SK-N-SH (cell line): ENCODE results near the gene PNMA6E. TPM values are rescaled to one million over a fixed set of nuclear protein-coding genes. Genes with fewer than 3 reads are reported as not detected.

Source experiments
- CTCF ChIA-PET: fragments of 300-600, 350-600 bp; formaldehyde crosslinking; extraction: SDS; loops from one replicate; lab custom pipeline; 2021; lab: Yijun Ruan, JAX
- POLR2A ChIA-PET: fragments of 350-600 bp; sonication (Branson Sonifier 250); formaldehyde crosslinking; extraction: SDS; loops from one replicate; lab custom pipeline; 2020; ENCODE audit warnings: antibody characterized with exemption, inconsistent platforms; lab: Yijun Ruan, JAX
- DNase-seq: peaks from one replicate; pipeline ENCODE4 v3.0.0; 2012
- H2AFZ ChIP-seq: fragments of 200-600 bp; sonication (generic); 2 replicates; pipeline ENCODE4 v1.8.1; 2016; ENCODE audit warnings: antibody characterized with exemption, mild to moderate bottlenecking, low read depth
- H3F3A ChIP-seq: fragments of 200-600 bp; sonication (generic); replicated peaks from 2 replicates; pipeline ENCODE3; 2016; ENCODE audit warnings: antibody characterized with exemption, mild to moderate bottlenecking; ENCODE audit not compliant: insufficient read depth
- H3K27ac ChIP-seq, 2 experiments: fragments of 200-500 bp in 1 of 2; fragments of 200-600 bp in 1 of 2; sonication (Bioruptor generic) in 1 of 2; sonication (generic), shearing (Covaris generic) in 1 of 2; 2 replicates each; pipeline versions ENCODE4 v1.5.1 to v1.6.1; 2014 to 2016; ENCODE audit warnings: low read depth in 2 of 2, inconsistent platforms in 1 of 2, low read length in 1 of 2, mild to moderate bottlenecking in 1 of 2, mixed read lengths in 1 of 2
- H3K27me3 ChIP-seq: fragments of 200-600 bp; sonication (generic), shearing (Covaris generic); 2 replicates; pipeline ENCODE4 v1.6.1; 2016; ENCODE audit warnings: mixed run types; ENCODE audit not compliant: insufficient read depth
- H3K36me3 ChIP-seq, 2 experiments: fragments of 200-500 bp in 1 of 2; fragments of 200-600 bp in 1 of 2; sonication (Bioruptor generic) in 1 of 2; sonication (generic) in 1 of 2; replicated peaks in 1 of 2; 2 replicates each; pipeline versions ENCODE3 to v1.5.1; 2014 to 2016; ENCODE audit warnings: low read length in 1 of 2, mild to moderate bottlenecking in 1 of 2; ENCODE audit not compliant: insufficient read depth in 2 of 2, control insufficient read depth in 1 of 2
- H3K4me1 ChIP-seq, 2 experiments: fragments of 200-500 bp in 1 of 2; fragments of 200-600 bp in 1 of 2; sonication (Bioruptor generic) in 1 of 2; sonication (generic), shearing (Covaris generic) in 1 of 2; 2 replicates each; pipeline versions ENCODE4 v1.5.1 to v1.6.1; 2014 to 2016; ENCODE audit warnings: low read depth in 1 of 2, low read length in 1 of 2, mixed run types in 1 of 2; ENCODE audit not compliant: insufficient read depth in 2 of 2, control insufficient read depth in 1 of 2
- H3K4me2 ChIP-seq: fragments of 200-600 bp; sonication (generic), shearing (Covaris generic); 2 replicates; pipeline ENCODE4 v1.6.1; 2017; ENCODE audit warnings: mixed run types
- H3K4me3 ChIP-seq, 2 experiments: fragments of 200-500 bp in 1 of 2; fragments of 200-600 bp in 1 of 2; sonication (Bioruptor generic) in 1 of 2; sonication (generic), shearing (Covaris generic) in 1 of 2; 2 replicates each; pipeline versions ENCODE4 v1.5.1 to v1.8.1; 2014 to 2016; ENCODE audit warnings: low read depth in 2 of 2, inconsistent platforms in 1 of 2, low read length in 1 of 2, mild to moderate bottlenecking in 1 of 2, mixed read lengths in 1 of 2, moderate library complexity in 1 of 2
- H3K79me2 ChIP-seq: fragments of 200-600 bp; sonication (generic); 2 replicates; pipeline ENCODE4 v1.8.1; 2017; ENCODE audit warnings: mild to moderate bottlenecking; ENCODE audit not compliant: insufficient read depth
- H3K9ac ChIP-seq: fragments of 200-600 bp; sonication (generic); 2 replicates; pipeline ENCODE4 v1.6.1; 2017; ENCODE audit warnings: mixed run types
- H3K9me2 ChIP-seq: fragments of 200-600 bp; sonication (generic); 2 replicates; pipeline ENCODE4 v1.6.1; 2017; ENCODE audit warnings: mixed run types
- H3K9me3 ChIP-seq: fragments of 200-600 bp; sonication (generic); 2 replicates; pipeline ENCODE4 v1.6.1; 2017; ENCODE audit warnings: mixed run types, mild to moderate bottlenecking, moderate library complexity
- H4K20me1 ChIP-seq: fragments of 200-600 bp; sonication (generic); 2 replicates; pipeline ENCODE4 v1.6.1; 2017; ENCODE audit warnings: mild to moderate bottlenecking, mixed run types; ENCODE audit not compliant: insufficient read depth
- EZH2phosphoT487 ChIP-seq: fragments of 200-600 bp; sonication (generic); IDR thresholded peaks from 2 replicates; pipeline ENCODE4 v1.6.1; 2017; ENCODE audit warnings: low read depth, mixed run types, mild to moderate bottlenecking, antibody characterized with exemption, moderate library complexity, borderline replicate concordance
- SIN3A ChIP-seq: IDR thresholded peaks from 2 replicates; pipeline ENCODE4 v1.6.1; 2012; ENCODE audit warnings: low read depth, mild to moderate bottlenecking, low read length, moderate library complexity, borderline replicate concordance
- WGBS: methylation state at CpG from one replicate; pipeline ENCODE4 v1.1.6; 2017; ENCODE audit warnings: low lambda C conversion rate; 5-methylcytosine and 5-hydroxymethylcytosine counted together
- polyA plus RNA-seq, 3 experiments: library from polyadenylated mRNA; depleted of rRNA; stranded (reverse); fragments of >200 nt; gene quantifications; 2 replicates each; pipeline ENCODE4 v1.2.3, GENCODE V29; 2012
- TF ChIP-seq, protein P1 (sequence below): IDR thresholded peaks from 2 replicates; pipeline ENCODE4 v1.4.0; 2012; ENCODE audit warnings: low read depth, borderline replicate concordance
- TF ChIP-seq, protein P2 (sequence below): IDR thresholded peaks from 2 replicates; pipeline ENCODE4 v1.6.1; 2012; ENCODE audit warnings: mild to moderate bottlenecking, low read depth, low read length, moderate library complexity

The PNMA6E gene
- polyA plus RNA-seq, 1 of the 3 experiments (the other 2 are of a cell fraction), result not detected

DNA sequence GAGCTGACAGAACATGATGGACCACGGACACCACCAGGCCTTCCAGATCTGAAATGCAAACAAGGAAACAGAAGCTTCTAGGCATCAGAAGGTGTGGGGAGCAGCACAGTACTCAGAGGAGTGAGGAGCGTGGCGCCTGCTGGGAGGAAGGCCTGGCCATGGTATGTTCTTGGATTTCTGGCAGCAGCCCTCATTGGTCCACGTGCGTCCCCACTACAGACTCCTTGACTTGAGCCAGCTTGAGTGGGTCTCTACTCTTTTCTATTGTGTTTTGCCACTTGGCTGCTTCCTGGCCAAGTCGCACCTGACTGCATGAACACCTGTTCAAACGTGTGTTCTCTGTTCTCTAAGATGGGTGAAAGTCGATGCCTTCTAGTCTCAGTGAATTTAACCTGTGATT, 49.2 kb downstream of the PNMA6E start:
- H3K4me3 ChIP-seq, result no peak overlapping the region
- H3K36me3 ChIP-seq, result peaks cover 6 to 13% of the 10 kb centered on the region in 2 experiments
- TF ChIP-seq, protein P1, sequence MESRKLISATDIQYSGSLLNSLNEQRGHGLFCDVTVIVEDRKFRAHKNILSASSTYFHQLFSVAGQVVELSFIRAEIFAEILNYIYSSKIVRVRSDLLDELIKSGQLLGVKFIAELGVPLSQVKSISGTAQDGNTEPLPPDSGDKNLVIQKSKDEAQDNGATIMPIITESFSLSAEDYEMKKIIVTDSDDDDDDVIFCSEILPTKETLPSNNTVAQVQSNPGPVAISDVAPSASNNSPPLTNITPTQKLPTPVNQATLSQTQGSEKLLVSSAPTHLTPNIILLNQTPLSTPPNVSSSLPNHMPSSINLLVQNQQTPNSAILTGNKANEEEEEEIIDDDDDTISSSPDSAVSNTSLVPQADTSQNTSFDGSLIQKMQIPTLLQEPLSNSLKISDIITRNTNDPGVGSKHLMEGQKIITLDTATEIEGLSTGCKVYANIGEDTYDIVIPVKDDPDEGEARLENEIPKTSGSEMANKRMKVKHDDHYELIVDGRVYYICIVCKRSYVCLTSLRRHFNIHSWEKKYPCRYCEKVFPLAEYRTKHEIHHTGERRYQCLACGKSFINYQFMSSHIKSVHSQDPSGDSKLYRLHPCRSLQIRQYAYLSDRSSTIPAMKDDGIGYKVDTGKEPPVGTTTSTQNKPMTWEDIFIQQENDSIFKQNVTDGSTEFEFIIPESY, result no peak
- no peak for TF ChIP-seq SIN3A
- no peaks in the 10 kb centered on the region for H3F3A ChIP-seq
- H3K27me3 ChIP-seq, result no peaks in the 10 kb centered on the region; the same call in 1 of the 2 replicates
- H3K9me3 ChIP-seq, result no peaks in the 10 kb centered on the region
- H2AFZ ChIP-seq, result no peak overlapping the region
- H3K79me2 ChIP-seq, result no peaks in the 10 kb centered on the region
- H3K27ac ChIP-seq, result no peak overlapping the region
- no peak overlapping the region for H3K9ac ChIP-seq
- ChIA-PET CTCF (interaction anchor here (1.4 kb wide), 1 partner anchor 319 kb away, joined by 4 read pairs; no protein-coding TSS in a partner anchor), POLR2A (no interaction called here)
- DNase-seq, result no peak
- no peaks in the 10 kb centered on the region for H4K20me1 ChIP-seq
- H3K9me2 ChIP-seq, result no peaks in the 10 kb centered on the region
- no peaks in the 10 kb centered on the region for H3K4me1 ChIP-seq
- H3K4me2 ChIP-seq, result no peak overlapping the region
- 54% methylated on average over 4 of the region's 8 CpGs for WGBS

DNA sequence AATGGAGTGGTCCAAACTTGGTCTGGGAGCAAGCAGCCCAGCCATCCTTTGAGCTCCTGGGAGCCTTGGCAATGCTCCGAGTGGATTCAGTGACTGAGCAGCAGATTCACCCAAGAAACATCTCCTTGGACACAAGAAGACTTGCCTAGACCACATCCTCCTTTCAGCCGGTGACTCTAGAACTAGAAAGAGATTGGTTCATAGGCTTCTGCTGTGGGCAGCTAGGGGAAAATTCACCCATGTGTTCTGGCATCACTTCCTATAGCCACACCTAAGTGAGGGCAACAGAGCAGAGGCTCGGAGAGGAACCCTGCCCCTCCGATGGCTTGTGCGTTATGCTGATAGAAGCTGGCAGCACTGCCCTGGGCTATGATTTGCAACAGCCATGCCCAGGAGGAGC, 51.2 kb downstream of the PNMA6E start:
- H3K9me2 ChIP-seq, result no peaks in the 10 kb centered on the region
- ChIA-PET POLR2A (no interaction called here), CTCF (interaction anchor here (0.9 kb wide), 1 partner anchor 88 kb away, joined by 3 read pairs; no protein-coding TSS in a partner anchor)
- H3K9me3 ChIP-seq, result no peaks in the 10 kb centered on the region
- H3K4me2 ChIP-seq, result no peak overlapping the region
- H3K9ac ChIP-seq, result no peak overlapping the region
- no peaks in the 10 kb centered on the region for H3K79me2 ChIP-seq
- TF ChIP-seq EZH2phosphoT487, result no peak
- TF ChIP-seq, protein P2, sequence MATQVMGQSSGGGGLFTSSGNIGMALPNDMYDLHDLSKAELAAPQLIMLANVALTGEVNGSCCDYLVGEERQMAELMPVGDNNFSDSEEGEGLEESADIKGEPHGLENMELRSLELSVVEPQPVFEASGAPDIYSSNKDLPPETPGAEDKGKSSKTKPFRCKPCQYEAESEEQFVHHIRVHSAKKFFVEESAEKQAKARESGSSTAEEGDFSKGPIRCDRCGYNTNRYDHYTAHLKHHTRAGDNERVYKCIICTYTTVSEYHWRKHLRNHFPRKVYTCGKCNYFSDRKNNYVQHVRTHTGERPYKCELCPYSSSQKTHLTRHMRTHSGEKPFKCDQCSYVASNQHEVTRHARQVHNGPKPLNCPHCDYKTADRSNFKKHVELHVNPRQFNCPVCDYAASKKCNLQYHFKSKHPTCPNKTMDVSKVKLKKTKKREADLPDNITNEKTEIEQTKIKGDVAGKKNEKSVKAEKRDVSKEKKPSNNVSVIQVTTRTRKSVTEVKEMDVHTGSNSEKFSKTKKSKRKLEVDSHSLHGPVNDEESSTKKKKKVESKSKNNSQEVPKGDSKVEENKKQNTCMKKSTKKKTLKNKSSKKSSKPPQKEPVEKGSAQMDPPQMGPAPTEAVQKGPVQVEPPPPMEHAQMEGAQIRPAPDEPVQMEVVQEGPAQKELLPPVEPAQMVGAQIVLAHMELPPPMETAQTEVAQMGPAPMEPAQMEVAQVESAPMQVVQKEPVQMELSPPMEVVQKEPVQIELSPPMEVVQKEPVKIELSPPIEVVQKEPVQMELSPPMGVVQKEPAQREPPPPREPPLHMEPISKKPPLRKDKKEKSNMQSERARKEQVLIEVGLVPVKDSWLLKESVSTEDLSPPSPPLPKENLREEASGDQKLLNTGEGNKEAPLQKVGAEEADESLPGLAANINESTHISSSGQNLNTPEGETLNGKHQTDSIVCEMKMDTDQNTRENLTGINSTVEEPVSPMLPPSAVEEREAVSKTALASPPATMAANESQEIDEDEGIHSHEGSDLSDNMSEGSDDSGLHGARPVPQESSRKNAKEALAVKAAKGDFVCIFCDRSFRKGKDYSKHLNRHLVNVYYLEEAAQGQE, result no peak
- H3K4me1 ChIP-seq, result no peaks in the 10 kb centered on the region
- H3F3A ChIP-seq, result no peaks in the 10 kb centered on the region
- peaks cover 6 to 19% of the 10 kb centered on the region in 2 experiments for H3K36me3 ChIP-seq
- 61% methylated on average over 3 of the region's 5 CpGs for WGBS
- no peaks in the 10 kb centered on the region; the same call in 1 of the 2 replicates for H3K27me3 ChIP-seq
- no peak overlapping the region for H2AFZ ChIP-seq
- no peak overlapping the region for H3K4me3 ChIP-seq
- no peak for DNase-seq
- H3K27ac ChIP-seq, result no peak overlapping the region
- H4K20me1 ChIP-seq, result no peaks in the 10 kb centered on the region
